ENCODE measurements around the gene VSIG2. TPM values are rescaled to one million over a fixed set of nuclear protein-coding genes. Genes with fewer than 3 reads are reported as not detected.

VSIG2 gene
- total RNA-seq, 2 donors from 2014 or later, result not detected

DNA sequence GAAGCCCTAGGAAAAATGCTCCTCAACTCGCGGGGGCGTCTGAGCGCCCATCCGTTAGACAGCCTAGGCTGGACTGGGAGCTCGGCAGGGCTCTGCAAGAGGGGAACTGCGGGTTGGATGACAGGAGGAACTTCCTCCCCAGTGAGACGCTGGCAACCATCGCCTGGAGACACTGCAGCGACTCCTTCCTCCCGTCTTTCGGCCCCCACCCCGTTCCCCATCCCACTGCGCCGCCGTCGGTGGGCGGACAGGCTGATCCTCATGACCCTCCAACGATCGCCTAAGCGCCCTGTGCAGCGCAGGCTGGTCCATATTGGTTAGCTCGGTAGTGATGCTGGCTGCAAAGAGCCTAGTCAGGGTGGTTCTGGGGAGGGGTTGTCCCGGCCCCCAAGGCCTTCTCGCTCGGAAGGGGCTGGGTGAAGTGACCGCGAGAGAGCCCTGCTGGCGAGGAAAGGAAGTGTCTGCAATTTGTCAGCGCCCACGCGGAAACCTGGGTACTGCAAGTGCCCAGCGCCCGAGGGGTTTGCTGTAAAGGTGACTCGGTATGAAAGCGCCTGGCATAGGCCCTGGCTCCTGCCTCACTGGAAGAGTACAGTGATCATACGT lies 11.7 kb downstream of the VSIG2 start:
- Mint-ChIP-seq H3K36me3 (no peaks in the 10 kb centered on the region), H3K27ac (peak overlapping the region in 1 of 2 donors; percentile 22)
- peak; percentile 45 to 75 for ATAC-seq

GRCh38 chr11:124739479-124740276 lies 12.4 kb downstream of the VSIG2 start, which contains the start of gene NRGN:
Gene NRGN, plus strand, starts transcription at chr11:124739942. Its CDS starts 143 bp downstream, at chr11:124740085.
- ATAC-seq (peak; percentile 90 to 97), DNase-seq (ENCODE audit: low spot score in 2 of 2) (peak; percentile 84 to 89)
- no peaks in the 10 kb centered on the region for H3K36me3 Mint-ChIP-seq
- H3K9me3 Mint-ChIP-seq, result no peaks in the 10 kb centered on the region
- peak within 1 kb of the TSS in 1 of 2 donors; percentile 22 for H3K27ac Mint-ChIP-seq

More for the DNA sequence above, 11.7 kb downstream of the VSIG2 start:
- no peaks in the 10 kb centered on the region for H3K9me3 Mint-ChIP-seq
- DNase-seq (ENCODE audit: low spot score in 2 of 2), result peak; percentile 63 to 69

GRCh38 chr11:124738713-124739478 lies 13.2 kb downstream of the VSIG2 start:
- ATAC-seq (no peak), DNase-seq (ENCODE audit: low spot score in 2 of 2) (no peak)
- Mint-ChIP-seq H3K27ac (peak overlapping the region in 1 of 2 donors; percentile 22), H3K36me3 (no peaks in the 10 kb centered on the region), H3K9me3 (no peaks in the 10 kb centered on the region)

GRCh38 chr11:124737638-124738305 lies 14.3 kb downstream of the VSIG2 start:
- no peak overlapping the region for H3K27ac Mint-ChIP-seq
- H3K36me3 Mint-ChIP-seq, result no peaks in the 10 kb centered on the region
- no peak for ATAC-seq
- H3K9me3 Mint-ChIP-seq, result no peaks in the 10 kb centered on the region
- DNase-seq (ENCODE audit: low spot score in 2 of 2), result no peak

DNA sequence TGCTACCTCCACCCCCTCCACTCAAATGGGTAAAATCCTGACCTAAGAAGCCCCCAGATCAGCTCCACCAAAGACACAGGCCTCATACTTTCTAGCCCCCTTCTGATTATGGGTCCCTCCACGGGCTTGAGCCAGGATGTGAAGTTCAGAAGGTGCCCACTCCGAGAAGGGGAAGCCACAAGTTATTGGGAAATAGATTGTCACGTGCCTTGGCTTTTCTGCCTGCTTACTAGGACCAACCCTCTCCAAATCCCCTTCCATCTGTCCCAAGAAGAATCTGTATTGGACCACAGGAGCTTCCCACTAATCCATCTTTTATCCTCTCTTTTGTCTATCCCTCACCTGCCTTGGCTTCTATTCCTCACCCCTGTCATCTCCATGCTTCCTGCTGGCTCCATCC lies 15.3 kb downstream of the VSIG2 start:
- DNase-seq (ENCODE audit: low spot score in 2 of 2), result no peak
- H3K9me3 Mint-ChIP-seq, result no peaks in the 10 kb centered on the region
- no peak for ATAC-seq

DNA sequence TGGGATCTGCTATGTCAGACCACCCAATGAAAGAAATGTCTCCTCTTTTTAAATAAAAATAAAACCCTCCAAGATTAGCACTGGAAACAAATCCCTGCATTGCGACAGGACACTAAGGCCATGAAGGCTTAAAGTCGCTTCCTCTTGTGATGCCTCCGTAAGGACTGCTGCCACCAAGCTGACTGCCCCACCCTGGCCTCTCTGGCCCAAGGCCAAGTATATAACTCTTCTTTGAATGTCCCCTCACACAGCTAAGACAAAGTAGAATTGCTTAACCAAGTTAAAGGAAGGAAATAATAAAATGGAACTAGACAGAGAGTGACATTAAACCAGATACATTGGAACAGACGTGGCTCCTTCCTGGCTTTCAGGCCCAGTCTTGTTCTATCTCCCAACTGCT lies 19.8 kb downstream of the VSIG2 start:
- Mint-ChIP-seq H3K36me3 (no peaks in the 10 kb centered on the region), H3K9me3 (no peaks in the 10 kb centered on the region), H3K27ac (no peak overlapping the region)
- ATAC-seq (no peak), DNase-seq (ENCODE audit: low spot score in 2 of 2) (no peak)

More for the DNA sequence above, 15.3 kb downstream of the VSIG2 start:
- H3K27ac Mint-ChIP-seq, result peak overlapping the region in 1 of 2 donors; percentile 23
- no peaks in the 10 kb centered on the region for H3K36me3 Mint-ChIP-seq

DNA sequence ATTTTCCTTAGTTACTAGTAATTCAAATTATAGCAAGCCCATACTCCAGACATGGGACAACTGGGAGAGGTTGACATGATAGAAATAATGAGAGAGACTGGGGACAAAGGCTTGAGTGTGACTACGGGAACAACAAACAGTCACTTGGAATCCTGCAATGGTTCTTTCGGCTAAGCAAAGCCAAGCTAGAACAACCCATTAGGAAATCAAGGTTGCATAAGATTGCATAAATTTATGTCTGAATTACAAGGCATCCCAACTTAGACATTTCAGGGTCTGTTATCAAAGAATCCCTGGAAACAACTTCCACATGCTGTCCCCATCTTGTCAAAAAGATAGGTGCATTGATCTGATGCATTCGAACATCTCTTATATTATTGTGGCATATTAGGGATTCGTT lies 22.5 kb downstream of the VSIG2 start:
- no peak for DNase-seq (ENCODE audit: low spot score in 2 of 2)

GRCh38 chr11:124728134-124728533 lies 23.9 kb downstream of the VSIG2 start:
- no peak for DNase-seq (ENCODE audit: low spot score in 2 of 2)
- Mint-ChIP-seq H3K27ac (no peak overlapping the region), H3K9me3 (no peaks in the 10 kb centered on the region), H3K36me3 (no peaks in the 10 kb centered on the region)
- no peak for ATAC-seq

More for the DNA sequence above, 22.5 kb downstream of the VSIG2 start:
- H3K27ac Mint-ChIP-seq, result no peak overlapping the region
- H3K9me3 Mint-ChIP-seq, result no peaks in the 10 kb centered on the region
- no peaks in the 10 kb centered on the region for H3K36me3 Mint-ChIP-seq
- no peak for ATAC-seq

GRCh38 chr11:124727474-124727873 lies 24.6 kb downstream of the VSIG2 start:
- Mint-ChIP-seq H3K9me3 (no peaks in the 10 kb centered on the region), H3K36me3 (no peaks in the 10 kb centered on the region), H3K27ac (no peak overlapping the region)
- ATAC-seq (no peak), DNase-seq (ENCODE audit: low spot score in 2 of 2) (no peak)

GRCh38 chr11:124725719-124726105 lies 26.3 kb downstream of the VSIG2 start:
- no peak overlapping the region for H3K27ac Mint-ChIP-seq
- ATAC-seq, result no peak
- no peak for DNase-seq (ENCODE audit: low spot score in 2 of 2)
- H3K36me3 Mint-ChIP-seq, result no peaks in the 10 kb centered on the region
- no peaks in the 10 kb centered on the region for H3K9me3 Mint-ChIP-seq

- Mint-ChIP-seq H3K9me3 (no peaks in the 10 kb centered on the region), H3K27ac (no peak overlapping the region), H3K36me3 (no peaks in the 10 kb centered on the region)
- DNase-seq (ENCODE audit: low spot score in 2 of 2), result no peak
- ATAC-seq, result no peak
Measured at GRCh38 chr11:124724979-124725718, 26.9 kb downstream of the VSIG2 start.

GRCh38 chr11:124722176-124722575 lies 29.9 kb downstream of the VSIG2 start:
- Mint-ChIP-seq H3K27ac (no peak overlapping the region), H3K36me3 (no peaks in the 10 kb centered on the region), H3K9me3 (no peaks in the 10 kb centered on the region)
- DNase-seq (ENCODE audit: low spot score in 2 of 2) (no peak), ATAC-seq (no peak)

GRCh38 chr11:124719534-124719933 lies 32.5 kb downstream of the VSIG2 start:
- H3K27ac Mint-ChIP-seq, result no peak overlapping the region
- H3K36me3 Mint-ChIP-seq, result peaks cover 0 to 8% of the 10 kb centered on the region in 2 donors
- ATAC-seq (no peak), DNase-seq (ENCODE audit: low spot score in 2 of 2) (no peak)
- H3K9me3 Mint-ChIP-seq, result no peaks in the 10 kb centered on the region

GRCh38 chr11:124718801-124719200 lies 33.3 kb downstream of the VSIG2 start:
- H3K36me3 Mint-ChIP-seq, result peaks cover 0 to 8% of the 10 kb centered on the region in 2 donors
- no peaks in the 10 kb centered on the region for H3K9me3 Mint-ChIP-seq
- H3K27ac Mint-ChIP-seq, result no peak overlapping the region
- ATAC-seq (no peak), DNase-seq (ENCODE audit: low spot score in 2 of 2) (no peak)

- DNase-seq (ENCODE audit: low spot score in 2 of 2) (no peak), ATAC-seq (peak; percentile 69 to 89)
- H3K36me3 Mint-ChIP-seq, result peaks cover 0 to 8% of the 10 kb centered on the region in 2 donors
- no peak overlapping the region for H3K27ac Mint-ChIP-seq
- H3K9me3 Mint-ChIP-seq, result no peaks in the 10 kb centered on the region
Measured at GRCh38 chr11:124717786-124718651, 34.0 kb downstream of the VSIG2 start.

Measured in activated naive CD4-positive, alpha-beta T cell treated with anti-CD3 and anti-CD28 coated beads, Interleukin-2, amount 50 U/mL, for 72 hours (primary cell).